H9 (cell line): Measurements from ENCODE around the gene SARNP. TPM values are rescaled to one million over a fixed set of nuclear protein-coding genes. Genes with fewer than 3 reads are reported as not detected.

Source experiments
- DNase-seq: peaks from one replicate; pipeline ENCODE4 v3.0.0-alpha.2; 2017
- H2AFZ ChIP-seq: one replicate; pipeline ENCODE4 v1.6.1; 2013; ENCODE audit warnings: mild to moderate bottlenecking, low read length, control low read depth, moderate library complexity
- H2AK5ac ChIP-seq: 2 replicates; pipeline ENCODE4 v1.6.1; 2013; ENCODE audit warnings: low read length, control low read depth, mixed read lengths; ENCODE audit not compliant: insufficient read length
- H2BK120ac ChIP-seq: one replicate; pipeline ENCODE4 v1.6.1; 2013; ENCODE audit warnings: low read depth, mild to moderate bottlenecking, low read length, control low read depth, inconsistent platforms; ENCODE audit not compliant: poor library complexity, severe bottlenecking
- H2BK12ac ChIP-seq: 2 replicates; pipeline ENCODE4 v1.6.1; 2013; ENCODE audit warnings: low read length, control low read depth, mixed read lengths, low read depth; ENCODE audit not compliant: insufficient read length
- H2BK15ac ChIP-seq: 2 replicates; pipeline ENCODE4 v1.6.1; 2013; ENCODE audit warnings: low read depth, low read length, control low read depth
- H2BK20ac ChIP-seq: one replicate; pipeline ENCODE4 v1.6.1; 2013; ENCODE audit warnings: low read depth, mild to moderate bottlenecking, low read length, control low read depth, inconsistent platforms; ENCODE audit not compliant: poor library complexity, severe bottlenecking
- H2BK5ac ChIP-seq: 2 replicates; pipeline ENCODE4 v1.6.1; 2013; ENCODE audit warnings: low read length, control low read depth, mixed read lengths; ENCODE audit not compliant: insufficient read length
- H3K14ac ChIP-seq: 2 replicates; pipeline ENCODE4 v1.6.1; 2013; ENCODE audit warnings: low read length, control low read depth; ENCODE audit not compliant: insufficient read depth
- H3K18ac ChIP-seq: 2 replicates; pipeline ENCODE4 v1.6.1; 2013; ENCODE audit warnings: low read depth, mild to moderate bottlenecking, mixed read lengths, low read length, control low read depth; ENCODE audit not compliant: insufficient read length
- H3K23ac ChIP-seq: 2 replicates; pipeline ENCODE4 v1.6.1; 2013; ENCODE audit warnings: low read length, control low read depth, mixed read lengths, low read depth; ENCODE audit not compliant: insufficient read length
- H3K23me2 ChIP-seq: 2 replicates; pipeline ENCODE4 v1.6.1; 2013; ENCODE audit warnings: low read depth, mild to moderate bottlenecking, mixed read lengths, low read length, control low read depth; ENCODE audit not compliant: insufficient read length, poor library complexity, severe bottlenecking
- H3K27ac ChIP-seq: 2 replicates; pipeline ENCODE4 v1.5.1; 2013; ENCODE audit warnings: low read length, control low read depth, mixed read lengths, low read depth; ENCODE audit not compliant: insufficient read length
- H3K27me3 ChIP-seq: 2 replicates; pipeline ENCODE4 v1.6.1; 2013; ENCODE audit warnings: low read length, control low read depth, inconsistent platforms; ENCODE audit not compliant: insufficient read depth
- H3K4ac ChIP-seq: 2 replicates; pipeline ENCODE4 v1.6.1; 2013; ENCODE audit warnings: low read depth, mild to moderate bottlenecking, control low read depth, inconsistent platforms, low read length, moderate library complexity
- H3K4me1 ChIP-seq: 2 replicates; pipeline ENCODE4 v1.6.1; 2013; ENCODE audit warnings: low read length, control low read depth, inconsistent platforms; ENCODE audit not compliant: insufficient read depth
- H3K4me2 ChIP-seq: 2 replicates; pipeline ENCODE4 v1.6.1; 2013; ENCODE audit warnings: low read length, control low read depth, mixed read lengths; ENCODE audit not compliant: insufficient read length, insufficient read depth
- H3K56ac ChIP-seq: 2 replicates; pipeline ENCODE4 v1.6.1; 2013; ENCODE audit warnings: low read depth, mild to moderate bottlenecking, mixed read lengths, low read length, control low read depth; ENCODE audit not compliant: insufficient read length
- H3K79me1 ChIP-seq: 2 replicates; pipeline ENCODE4 v1.6.1; 2013; ENCODE audit warnings: low read depth, mild to moderate bottlenecking, moderate library complexity, low read length, control low read depth, inconsistent platforms; ENCODE audit not compliant: insufficient read depth, poor library complexity, severe bottlenecking
- H3K79me2 ChIP-seq: 2 replicates; pipeline ENCODE4 v1.6.1; 2013; ENCODE audit warnings: low read length, control low read depth, inconsistent platforms; ENCODE audit not compliant: insufficient read depth
- H3K9ac ChIP-seq: 2 replicates; pipeline ENCODE4 v1.6.1; 2013; ENCODE audit warnings: low read length, control low read depth, mixed read lengths; ENCODE audit not compliant: insufficient read length; ENCODE audit errors: extremely low read depth
- H3K9me3 ChIP-seq: one replicate; pipeline ENCODE4 v1.6.1; 2013; ENCODE audit warnings: low read depth, low read length, inconsistent platforms; ENCODE audit not compliant: control insufficient read depth
- H3T11ph ChIP-seq: one replicate; pipeline ENCODE4 v1.6.1; 2013; ENCODE audit warnings: mild to moderate bottlenecking, low read length, control low read depth, inconsistent platforms
- H4K20me1 ChIP-seq: one replicate; pipeline ENCODE4 v1.6.1; 2013; ENCODE audit not compliant: control insufficient read depth, insufficient read length, insufficient read depth
- H4K5ac ChIP-seq: 2 replicates; pipeline ENCODE4 v1.6.1; 2013; ENCODE audit warnings: low read depth, mild to moderate bottlenecking, mixed read lengths, low read length, control low read depth; ENCODE audit not compliant: insufficient read length
- H4K8ac ChIP-seq: replicated peaks from 2 replicates; pipeline ENCODE4 v1.6.1; 2013; ENCODE audit warnings: low read length, control low read depth, mixed read lengths, low read depth; ENCODE audit not compliant: insufficient read length
- H4K91ac ChIP-seq: 2 replicates; pipeline ENCODE4 v1.6.1; 2013; ENCODE audit warnings: low read depth, mild to moderate bottlenecking, moderate library complexity, mixed read lengths, low read length, control low read depth; ENCODE audit not compliant: insufficient read length
- H3K27ac Mint-ChIP-seq, 3 experiments: 2 replicates in 2 of 3; 3 replicates in 1 of 3; pipeline ENCODE4 v1.8.0; 2020 to 2021; ENCODE audit warnings: mixed read lengths in 3 of 3, mild to moderate bottlenecking in 1 of 3, moderate library complexity in 1 of 3
- H3K27me3 Mint-ChIP-seq: 2 replicates; pipeline ENCODE4 v1.8.0; 2021; ENCODE audit warnings: low read depth, mild to moderate bottlenecking, moderate library complexity, mixed read lengths
- H3K36me3 Mint-ChIP-seq, 3 experiments: 2 replicates in 2 of 3; 3 replicates in 1 of 3; pipeline ENCODE4 v1.8.0; 2020 to 2021; ENCODE audit warnings: low read depth in 3 of 3, mixed read lengths in 3 of 3; ENCODE audit not compliant: insufficient read depth in 1 of 3
- H3K4me1 Mint-ChIP-seq, 2 experiments: 2 replicates each; pipeline ENCODE4 v1.8.0; 2020; ENCODE audit warnings: mixed read lengths in 2 of 2
- H3K4me3 Mint-ChIP-seq, 2 experiments: 2 replicates in 1 of 2; 3 replicates in 1 of 2; pipeline ENCODE4 v1.8.0; 2020 to 2021; ENCODE audit warnings: mild to moderate bottlenecking in 2 of 2, mixed read lengths in 2 of 2, moderate library complexity in 1 of 2
- H3K9me3 Mint-ChIP-seq, 2 experiments: 2 replicates in 1 of 2; 3 replicates in 1 of 2; pipeline ENCODE4 v1.8.0; 2020; ENCODE audit warnings: mild to moderate bottlenecking in 2 of 2, mixed read lengths in 2 of 2, moderate library complexity in 1 of 2
- CTCF ChIP-seq: fragments of 200-600 bp; sonication (generic); conservative IDR thresholded peaks from 3 replicates; pipeline ENCODE4 v1.8.0; 2021; ENCODE audit warnings: antibody characterized with exemption, mild to moderate bottlenecking
- WGBS: extraction: QIAGEN DNeasy Blood & Tissue Kit; methylation state at CpG from one replicate; pipeline ENCODE4 v1.1.7; 2013; ENCODE audit warnings: missing lambda C conversion rate, low lambda C conversion rate, mixed read lengths; ENCODE audit not compliant: insufficient read length; ENCODE audit errors: extremely low coverage; 5-methylcytosine and 5-hydroxymethylcytosine counted together
- total RNA-seq: library from RNA; stranded (reverse); gene quantifications from 2 replicates; pipeline ENCODE4 v1.2.1, GENCODE V29; 2021

SARNP gene
- total RNA-seq, 1 experiment from 2014 or later: 127 TPM

- Histone ChIP-seq H2BK20ac (no peak overlapping the region), H3K4me2 (peak overlapping the region; percentile 83), H2AK5ac (no peak overlapping the region), H2BK15ac (no peak overlapping the region), H3K4ac (no peak overlapping the region), H4K8ac (no peak overlapping the region), H3K23ac (no peak overlapping the region), H2BK5ac (no peak overlapping the region), H3K18ac (peak overlapping the region; percentile 21), H3K9ac (peak overlapping the region; percentile 50), H3K9me3 (no peaks in the 10 kb centered on the region), H3K56ac (no peak overlapping the region), H3K79me1 (peaks cover 7% of the 10 kb centered on the region), H3K4me1 (peaks cover 3% of the 10 kb centered on the region; the same call in 1 of the 2 replicates), H2BK120ac (no peak overlapping the region), H3K79me2 (peaks cover 7% of the 10 kb centered on the region; the same call in 1 of the 2 replicates), H4K91ac (no peak overlapping the region), H2AFZ (no peak overlapping the region), H3K27ac (no peak overlapping the region), H3K23me2 (peaks cover 14% of the 10 kb centered on the region), H4K5ac (no peak overlapping the region), H2BK12ac (no peak overlapping the region), H3K14ac (peak overlapping the region; percentile 74), H4K20me1 (no peaks in the 10 kb centered on the region), H3T11ph (no peak overlapping the region), H3K27me3 (no peaks in the 10 kb centered on the region)
- no peak for TF ChIP-seq CTCF
- no CpG with 5 or more reads among the region's 9 CpGs for WGBS
- Mint-ChIP-seq H3K4me3 (peak overlapping the region; percentile 89 to 93), H3K27me3 (no peaks in the 10 kb centered on the region; the same call in 1 of the 2 replicates), H3K36me3 (peaks cover 21 to 46% (median 46%) of the 10 kb centered on the region in 3 experiments; a peak in 6 of 7 replicates), H3K9me3 (no peaks in the 10 kb centered on the region; a peak in 1 of 5 replicates), H3K4me1 (peaks cover 36 to 40% of the 10 kb centered on the region in 2 experiments), H3K27ac (peak overlapping the region in 2 of 3 experiments; percentile 28 to 80; a peak in 3 of 7 replicates)
- no peak for DNase-seq
Measured at GRCh38 chr12:55727643-55728185, 89.8 kb downstream of the SARNP start.
